ENCODE measurements around the gene SLMAP.

SLMAP gene

DNA sequence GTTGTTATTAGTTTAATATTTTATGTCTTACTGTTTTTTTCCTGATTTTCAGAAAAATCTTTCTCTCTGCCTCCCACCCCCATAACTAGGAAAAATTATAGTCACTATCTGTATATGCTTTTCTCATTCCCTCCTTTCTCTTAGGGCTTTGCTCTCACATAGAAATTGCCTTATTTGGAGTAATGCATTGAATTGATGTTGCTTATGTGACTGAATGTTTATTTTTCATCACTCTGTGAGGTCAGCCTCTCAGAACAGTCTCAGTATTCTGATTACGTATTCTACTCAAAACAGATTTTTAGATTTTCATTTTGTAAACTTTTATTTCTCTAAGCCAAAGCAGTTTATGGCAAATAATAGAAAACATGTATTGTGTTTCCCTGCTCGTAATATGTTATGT lies 121.0 kb downstream of the SLMAP start:
- TF ChIP-seq, protein P1, sequence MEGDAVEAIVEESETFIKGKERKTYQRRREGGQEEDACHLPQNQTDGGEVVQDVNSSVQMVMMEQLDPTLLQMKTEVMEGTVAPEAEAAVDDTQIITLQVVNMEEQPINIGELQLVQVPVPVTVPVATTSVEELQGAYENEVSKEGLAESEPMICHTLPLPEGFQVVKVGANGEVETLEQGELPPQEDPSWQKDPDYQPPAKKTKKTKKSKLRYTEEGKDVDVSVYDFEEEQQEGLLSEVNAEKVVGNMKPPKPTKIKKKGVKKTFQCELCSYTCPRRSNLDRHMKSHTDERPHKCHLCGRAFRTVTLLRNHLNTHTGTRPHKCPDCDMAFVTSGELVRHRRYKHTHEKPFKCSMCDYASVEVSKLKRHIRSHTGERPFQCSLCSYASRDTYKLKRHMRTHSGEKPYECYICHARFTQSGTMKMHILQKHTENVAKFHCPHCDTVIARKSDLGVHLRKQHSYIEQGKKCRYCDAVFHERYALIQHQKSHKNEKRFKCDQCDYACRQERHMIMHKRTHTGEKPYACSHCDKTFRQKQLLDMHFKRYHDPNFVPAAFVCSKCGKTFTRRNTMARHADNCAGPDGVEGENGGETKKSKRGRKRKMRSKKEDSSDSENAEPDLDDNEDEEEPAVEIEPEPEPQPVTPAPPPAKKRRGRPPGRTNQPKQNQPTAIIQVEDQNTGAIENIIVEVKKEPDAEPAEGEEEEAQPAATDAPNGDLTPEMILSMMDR (IDR thresholded peaks at IDR 0.05): no peak

DNA sequence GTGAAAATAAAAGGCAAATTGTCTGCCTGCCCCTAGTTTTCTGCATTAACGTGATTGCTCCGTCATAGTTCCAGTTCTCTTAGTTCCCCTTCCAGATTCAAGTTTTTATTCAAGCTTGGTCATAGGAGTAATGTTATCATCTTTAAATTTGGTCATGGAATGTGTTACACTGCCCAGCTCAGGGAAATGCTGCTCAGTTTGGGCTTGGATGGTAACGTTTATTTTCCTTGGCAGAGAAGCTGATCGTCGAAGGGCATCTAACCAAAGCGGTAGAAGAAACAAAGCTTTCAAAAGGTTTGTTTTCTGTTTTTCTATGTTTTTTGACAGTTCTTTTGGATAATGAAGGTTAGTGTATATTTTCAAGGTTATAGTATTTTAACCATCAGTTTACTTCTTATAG lies 133.7 kb downstream of the SLMAP start:
- TF ChIP-seq, protein P1 (IDR thresholded peaks at IDR 0.05): no peak

DNA sequence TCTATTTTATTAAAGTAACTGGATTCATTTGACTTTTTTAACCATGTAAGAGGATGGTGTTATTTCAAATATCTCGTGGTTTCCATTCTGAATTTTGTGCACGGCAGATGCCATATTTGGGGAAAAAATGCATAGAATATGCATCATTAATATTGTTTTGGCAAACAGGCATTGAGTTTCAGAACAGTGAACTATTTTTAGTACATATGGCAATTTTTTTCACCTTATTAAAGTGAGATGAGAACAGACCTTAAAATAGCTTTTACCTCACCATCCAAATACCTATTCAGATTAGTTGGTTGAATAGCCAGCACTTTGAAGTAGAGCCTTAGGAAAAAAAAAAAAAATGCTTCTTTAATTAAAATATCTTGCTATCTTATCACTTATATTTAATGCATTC lies 134.8 kb downstream of the SLMAP start:
- TF ChIP-seq, protein P1 (IDR thresholded peaks at IDR 0.05): no peak

DNA sequence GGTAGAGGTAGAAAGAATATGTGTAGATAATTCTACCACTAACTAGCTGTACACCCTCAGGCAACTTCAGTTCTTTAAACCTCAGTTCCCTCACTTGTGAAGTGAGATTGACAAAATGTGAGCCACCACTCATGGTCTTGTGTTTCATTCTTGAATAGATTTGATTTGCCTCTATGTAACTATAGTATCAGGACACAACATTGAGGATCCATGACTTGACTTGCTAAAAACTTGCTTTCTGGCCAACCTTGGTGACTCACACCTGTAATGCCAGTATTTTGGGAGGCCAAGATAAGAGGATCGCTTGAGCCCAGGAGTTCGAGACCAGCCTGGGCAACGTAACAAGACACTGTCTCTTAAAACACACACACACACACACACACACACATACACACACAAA lies 136.3 kb downstream of the SLMAP start:
- TF ChIP-seq, protein P1 (IDR thresholded peaks at IDR 0.05): no peak

DNA sequence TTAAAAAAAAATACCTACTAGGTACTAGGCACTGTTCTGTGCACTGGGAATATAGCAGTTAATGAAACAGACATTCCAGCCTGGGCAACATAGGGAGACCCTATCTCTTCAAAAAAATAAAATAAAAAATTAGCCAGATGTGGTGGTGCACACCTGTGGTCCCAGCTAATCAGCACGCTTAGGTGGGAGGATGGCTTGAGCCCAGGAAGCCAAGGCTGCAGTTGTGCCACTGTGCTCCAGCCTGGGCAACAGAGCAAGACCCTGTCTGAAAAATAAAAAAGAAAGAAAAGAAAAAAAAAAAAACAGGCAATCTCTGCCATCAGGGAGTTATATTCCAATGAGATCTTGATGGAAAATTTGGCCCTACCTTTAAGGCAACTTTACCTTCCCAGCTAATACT lies 137.0 kb downstream of the SLMAP start:
- TF ChIP-seq, protein P1 (IDR thresholded peaks at IDR 0.05): no peak

DNA sequence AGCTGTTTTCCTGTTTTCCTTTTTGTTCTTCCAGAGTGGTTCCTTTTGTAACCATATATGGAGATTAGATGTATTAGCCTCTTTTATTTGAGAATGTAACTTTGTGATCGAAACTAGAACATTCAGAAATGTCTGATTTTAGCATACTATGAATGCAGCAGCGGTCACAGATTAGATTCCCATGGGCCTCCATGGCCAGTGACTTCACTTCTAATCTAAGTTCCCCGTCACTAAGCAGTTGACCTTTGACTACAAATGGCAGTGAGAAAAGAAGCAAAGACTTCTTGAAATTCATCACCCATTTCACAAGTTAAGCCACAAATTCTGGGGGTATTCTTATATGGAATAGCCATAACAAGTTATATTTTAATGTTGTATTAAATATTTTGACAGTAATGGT lies 137.6 kb downstream of the SLMAP start:
- TF ChIP-seq, protein P1 (IDR thresholded peaks at IDR 0.05): no peak

DNA sequence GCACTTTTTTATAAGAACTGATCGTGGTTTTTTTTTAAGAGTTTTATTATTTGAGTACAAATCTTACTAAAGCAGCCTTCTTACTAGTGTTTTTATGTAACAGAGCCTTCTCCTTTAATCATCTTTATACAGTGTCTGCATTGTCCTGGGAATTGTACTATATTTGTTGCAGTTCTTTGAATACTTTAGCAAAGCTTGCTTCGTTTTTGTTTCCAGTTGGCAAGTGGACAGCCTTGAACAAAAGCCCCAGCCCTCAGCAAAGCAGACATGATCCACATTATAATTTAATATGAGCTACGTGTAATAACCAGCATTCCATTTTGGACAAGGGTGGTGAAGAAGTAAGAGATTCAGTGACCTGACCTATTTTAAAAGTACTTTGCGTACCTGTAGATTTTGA lies 139.9 kb downstream of the SLMAP start:
- TF ChIP-seq, protein P1 (IDR thresholded peaks at IDR 0.05): no peak

DNA sequence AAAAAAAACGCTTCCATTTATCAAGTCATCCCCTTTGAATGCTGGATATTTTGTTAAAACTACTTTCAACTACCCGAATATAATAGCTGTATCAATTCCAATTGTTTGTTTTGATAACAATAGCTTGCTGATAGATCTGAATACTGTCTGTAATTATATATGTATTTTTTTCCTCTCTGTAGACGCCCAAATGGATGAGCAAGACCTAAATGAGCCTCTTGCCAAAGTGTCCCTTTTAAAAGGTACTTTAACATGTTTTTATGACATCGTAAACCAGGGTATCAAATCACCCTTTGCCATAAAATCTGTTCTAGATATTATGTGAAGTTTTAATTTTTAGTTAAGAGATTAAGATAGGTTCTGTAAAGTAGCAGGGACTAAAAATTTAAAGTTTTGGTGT lies 140.6 kb downstream of the SLMAP start:
- TF ChIP-seq, protein P1 (IDR thresholded peaks at IDR 0.05): no peak

Data from LNCAP (cell line).